ENCODE data around the gene HMGXB4.

HMGXB4 gene

GRCh38 chr22:35343664-35344550 lies 86.6 kb downstream of the HMGXB4 start:
- H3K4me3 Mint-ChIP-seq = no peak overlapping the region
- no peak for TF ChIP-seq CTCF (IDR thresholded peaks at IDR 0.05; ENCODE audit: unreplicated experiment in 3 of 3)

GRCh38 chr22:35344956-35345690 lies 87.8 kb downstream of the HMGXB4 start:
- TF ChIP-seq CTCF (IDR thresholded peaks at IDR 0.05; ENCODE audit: unreplicated experiment in 3 of 3) = no peak
- Mint-ChIP-seq H3K4me3 (no peak overlapping the region), H3K27me3 (ENCODE audit: low read depth) (no peaks in the 10 kb centered on the region), H3K4me1 (peaks cover 10% of the 10 kb centered on the region), H3K9me3 (no peaks in the 10 kb centered on the region), H3K36me3 (ENCODE audit: low read depth) (peaks cover 6% of the 10 kb centered on the region), H3K27ac (no peak overlapping the region)

More at GRCh38 chr22:35343664-35344550, 86.6 kb downstream of the HMGXB4 start:
- Mint-ChIP-seq H3K27ac (no peak overlapping the region), H3K27me3 (ENCODE audit: low read depth) (no peaks in the 10 kb centered on the region), H3K36me3 (ENCODE audit: low read depth) (peaks cover 9% of the 10 kb centered on the region), H3K4me1 (no peaks in the 10 kb centered on the region), H3K9me3 (no peaks in the 10 kb centered on the region)

Data from nephron (organoid).